K562 (cell line): ENCODE data around the gene NACC1. TPM values are rescaled to one million over a fixed set of nuclear protein-coding genes. Genes with fewer than 3 reads are reported as not detected.

Experiments used
- CREM ChIP-seq: IDR thresholded peaks from 2 replicates; pipeline ENCODE4 v1.6.1; 2014; ENCODE audit warnings: antibody characterized with exemption, low read depth
- FOXA1 ChIP-seq: fragments of 450-650 bp; IDR thresholded peaks from 2 replicates; pipeline ENCODE4 v1.6.1; 2016; ENCODE audit warnings: mild to moderate bottlenecking, borderline replicate concordance
- FOXJ2 ChIP-seq: fragments of 200-800 bp; sonication (Bioruptor generic); IDR thresholded peaks from 2 replicates; pipeline ENCODE4 v1.6.1; 2016; ENCODE audit warnings: missing genetic modification characterization, missing compliant biosample characterization
- NR2F6 ChIP-seq: fragments of 450-650 bp; formaldehyde crosslinking; IDR thresholded peaks from 2 replicates; pipeline ENCODE4 v1.4.0; 2020; ENCODE audit warnings: mild to moderate bottlenecking
- SMARCE1 ChIP-seq: fragments of 450-650 bp; IDR thresholded peaks from 2 replicates; pipeline ENCODE4 v1.7.1; 2016; ENCODE audit warnings: mild to moderate bottlenecking
- SRSF9 ChIP-seq: fragments of 200-400 bp; formaldehyde crosslinking; IDR thresholded peaks from 2 replicates; pipeline ENCODE4 v1.6.1; 2017; ENCODE audit warnings: low read depth, low read length, borderline replicate concordance
- TCFL5 ChIP-seq: fragments of 250-450 bp; sonication (Bioruptor Pico); conservative IDR thresholded peaks from 2 replicates; pipeline ENCODE4 v1.6.1; 2021; ENCODE audit warnings: mild to moderate bottlenecking, moderate library complexity, matching md5 sums
- TRIM28 ChIP-seq: fragments of 450-650 bp; IDR thresholded peaks from 2 replicates; pipeline ENCODE4 v1.6.1; 2017
- ZFP30 ChIP-seq: fragments of 250-450 bp; sonication (Bioruptor Pico); IDR thresholded peaks from 2 replicates; pipeline ENCODE4 v1.8.0; 2022; ENCODE audit warnings: moderate library complexity, mild to moderate bottlenecking, inconsistent platforms, borderline replicate concordance
- ZHX1 ChIP-seq: fragments of 150-350 bp; conservative IDR thresholded peaks from 2 replicates; pipeline ENCODE4 v1.6.1; 2014; ENCODE audit warnings: low read length
- ZNF644 ChIP-seq: fragments of 200-800 bp; sonication (Bioruptor generic); IDR thresholded peaks from 2 replicates; pipeline ENCODE4 v1.6.1; 2016; ENCODE audit warnings: low read depth, missing genetic modification characterization, missing compliant biosample characterization
- polyA plus RNA-seq, 8 experiments: library from polyadenylated mRNA; depleted of rRNA in 4 of 8; stranded (reverse) in 5 of 8; unstranded in 3 of 8; fragments of >200 nt; fragmentation: Nextera tagmentation in 2 of 8; fragmentation: Illumina TruSeq in 1 of 8; extraction: Ambion mirVana in 2 of 8; extraction: Trizol in 1 of 8; gene quantifications; 2 replicates each; pipeline versions ENCODE4 v1.2.1 to v1.2.3, GENCODE V29; 2011 to 2014; ENCODE audit warnings: inconsistent platforms in 1 of 8, missing spikeins in 1 of 8
- total RNA-seq, 7 experiments: library from RNA; depleted of rRNA in 6 of 7; stranded (reverse); fragments of >200 nt in 6 of 7; fragmentation: Illumina TruSeq in 2 of 7; extraction: Trizol in 2 of 7; gene quantifications; 2 replicates each; pipeline versions ENCODE4 v1.2.1 to v1.2.3, GENCODE V29; 2011 to 2021; ENCODE audit warnings: low replicate concordance in 1 of 7
- TF ChIP-seq, protein P1 (sequence below), 2 experiments: fragments of 450-650 bp in 1 of 2; sonication (generic) in 1 of 2; formaldehyde crosslinking in 1 of 2; IDR thresholded peaks; 2 replicates each; pipeline versions ENCODE4 v1.7.1 to v1.9.0; 2016 to 2022; ENCODE audit warnings: inconsistent platforms in 1 of 2, mild to moderate bottlenecking in 1 of 2, missing genetic modification reagents in 1 of 2
- TF ChIP-seq, protein P2 (sequence below): fragments of 450-650 bp; IDR thresholded peaks from 2 replicates; pipeline ENCODE4 v1.6.1; 2016; ENCODE audit warnings: missing biosample characterization, missing genetic modification characterization

NACC1 gene
- total and polyA plus RNA-seq, 9 of the 15 experiments (the other 6 are each of a cell fraction or from before 2014, with no cell fraction given), result 0.04 to 96.6 (median 25.8) TPM

DNA sequence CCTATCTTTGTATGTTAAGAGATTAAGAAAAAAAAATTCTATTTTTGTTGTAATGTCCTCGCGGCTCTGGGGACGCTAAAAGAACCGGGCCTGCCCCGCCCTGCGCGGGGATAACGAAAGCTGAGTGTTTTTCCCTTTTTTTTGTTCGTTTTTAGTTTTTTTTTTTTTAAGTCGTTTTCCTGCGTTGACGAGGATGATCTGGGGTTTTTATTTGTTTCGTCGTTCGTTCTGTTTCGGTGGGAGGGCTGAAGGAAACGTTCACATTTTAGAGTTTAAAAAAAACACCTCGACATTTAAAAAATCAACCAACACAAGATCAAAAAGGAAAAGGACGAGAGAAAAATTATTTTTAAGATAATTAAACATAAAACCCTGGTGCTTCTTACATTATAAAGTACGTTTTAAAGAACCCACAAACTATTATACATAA, 21.0 kb upstream of the NACC1 start (continued):
- TF ChIP-seq TCFL5 (CRISPR knock-in tag) (no peak), ZFP30 (CRISPR knock-in tag) (no peak), FOXJ2 (tag) (no peak), ZNF644 (no peak), ZHX1 (no peak), SMARCE1 (no peak), SRSF9 (no peak), NR2F6 (CRISPR knock-in tag) (no peak), TRIM28 (no peak), CREM (no peak), FOXA1 (no peak)
- TF ChIP-seq, protein P1, sequence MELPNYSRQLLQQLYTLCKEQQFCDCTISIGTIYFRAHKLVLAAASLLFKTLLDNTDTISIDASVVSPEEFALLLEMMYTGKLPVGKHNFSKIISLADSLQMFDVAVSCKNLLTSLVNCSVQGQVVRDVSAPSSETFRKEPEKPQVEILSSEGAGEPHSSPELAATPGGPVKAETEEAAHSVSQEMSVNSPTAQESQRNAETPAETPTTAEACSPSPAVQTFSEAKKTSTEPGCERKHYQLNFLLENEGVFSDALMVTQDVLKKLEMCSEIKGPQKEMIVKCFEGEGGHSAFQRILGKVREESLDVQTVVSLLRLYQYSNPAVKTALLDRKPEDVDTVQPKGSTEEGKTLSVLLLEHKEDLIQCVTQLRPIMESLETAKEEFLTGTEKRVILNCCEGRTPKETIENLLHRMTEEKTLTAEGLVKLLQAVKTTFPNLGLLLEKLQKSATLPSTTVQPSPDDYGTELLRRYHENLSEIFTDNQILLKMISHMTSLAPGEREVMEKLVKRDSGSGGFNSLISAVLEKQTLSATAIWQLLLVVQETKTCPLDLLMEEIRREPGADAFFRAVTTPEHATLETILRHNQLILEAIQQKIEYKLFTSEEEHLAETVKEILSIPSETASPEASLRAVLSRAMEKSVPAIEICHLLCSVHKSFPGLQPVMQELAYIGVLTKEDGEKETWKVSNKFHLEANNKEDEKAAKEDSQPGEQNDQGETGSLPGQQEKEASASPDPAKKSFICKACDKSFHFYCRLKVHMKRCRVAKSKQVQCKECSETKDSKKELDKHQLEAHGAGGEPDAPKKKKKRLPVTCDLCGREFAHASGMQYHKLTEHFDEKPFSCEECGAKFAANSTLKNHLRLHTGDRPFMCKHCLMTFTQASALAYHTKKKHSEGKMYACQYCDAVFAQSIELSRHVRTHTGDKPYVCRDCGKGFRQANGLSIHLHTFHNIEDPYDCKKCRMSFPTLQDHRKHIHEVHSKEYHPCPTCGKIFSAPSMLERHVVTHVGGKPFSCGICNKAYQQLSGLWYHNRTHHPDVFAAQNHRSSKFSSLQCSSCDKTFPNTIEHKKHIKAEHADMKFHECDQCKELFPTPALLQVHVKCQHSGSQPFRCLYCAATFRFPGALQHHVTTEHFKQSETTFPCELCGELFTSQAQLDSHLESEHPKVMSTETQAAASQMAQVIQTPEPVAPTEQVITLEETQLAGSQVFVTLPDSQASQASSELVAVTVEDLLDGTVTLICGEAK (IDR thresholded peaks at IDR 0.05), result peak; percentile 54; the same call in 1 of the 2 replicates
- TF ChIP-seq, protein P1 (CRISPR knock-in tag; IDR thresholded peaks at IDR 0.05), result no peak
- TF ChIP-seq, protein P2, sequence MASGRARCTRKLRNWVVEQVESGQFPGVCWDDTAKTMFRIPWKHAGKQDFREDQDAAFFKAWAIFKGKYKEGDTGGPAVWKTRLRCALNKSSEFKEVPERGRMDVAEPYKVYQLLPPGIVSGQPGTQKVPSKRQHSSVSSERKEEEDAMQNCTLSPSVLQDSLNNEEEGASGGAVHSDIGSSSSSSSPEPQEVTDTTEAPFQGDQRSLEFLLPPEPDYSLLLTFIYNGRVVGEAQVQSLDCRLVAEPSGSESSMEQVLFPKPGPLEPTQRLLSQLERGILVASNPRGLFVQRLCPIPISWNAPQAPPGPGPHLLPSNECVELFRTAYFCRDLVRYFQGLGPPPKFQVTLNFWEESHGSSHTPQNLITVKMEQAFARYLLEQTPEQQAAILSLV, result no peak
